Stimulated activated naive CD8-positive, alpha-beta T cell treated with anti-CD3 and anti-CD28 coated beads, Interleukin-15, Interleukin-2, amounts not matched to agents 100 ng/mL and 50 ng/mL, for 24 hours (primary cell): ENCODE data around the gene NPIPB4.
"Not testable (repeated sequence)": the region's sequence is repeated elsewhere in the genome, so short reads cannot be mapped to it uniquely, and the experiment has no call there.

ENCODE experiments used
- H3K27ac Mint-ChIP-seq: one replicate; pipeline ENCODE4 v1.8.0; 2021; ENCODE audit warnings: mild to moderate bottlenecking, mixed read lengths
- H3K27me3 Mint-ChIP-seq: one replicate; pipeline ENCODE4 v1.8.0; 2021; ENCODE audit warnings: mixed read lengths
- H3K36me3 Mint-ChIP-seq: one replicate; pipeline ENCODE4 v1.8.0; 2021; ENCODE audit warnings: low read depth, mixed read lengths
- H3K4me1 Mint-ChIP-seq: one replicate; pipeline ENCODE4 v1.8.0; 2021; ENCODE audit warnings: low read depth, mixed read lengths
- H3K4me3 Mint-ChIP-seq: one replicate; pipeline ENCODE4 v1.8.0; 2021; ENCODE audit warnings: mild to moderate bottlenecking, mixed read lengths
- H3K9me3 Mint-ChIP-seq: one replicate; pipeline ENCODE4 v1.8.0; 2021; ENCODE audit warnings: mixed read lengths

NPIPB4 gene

GRCh38 chr16:21815694-21816093, 41.9 kb downstream of the NPIPB4 start:
- not testable (repeated sequence) for H3K27me3 Mint-ChIP-seq, H3K27ac Mint-ChIP-seq, H3K9me3 Mint-ChIP-seq, H3K4me3 Mint-ChIP-seq
- Mint-ChIP-seq H3K4me1 (peaks cover 22% of the 10 kb centered on the region), H3K36me3 (peaks cover 35% of the 10 kb centered on the region)

- H3K4me3 Mint-ChIP-seq, H3K27me3 Mint-ChIP-seq, H3K27ac Mint-ChIP-seq, H3K9me3 Mint-ChIP-seq, H3K4me1 Mint-ChIP-seq: not testable (repeated sequence)
- peaks cover 14% of the 10 kb centered on the region for H3K36me3 Mint-ChIP-seq
Measured at GRCh38 chr16:21802375-21802663, 55.2 kb downstream of the NPIPB4 start.

GRCh38 chr16:21801538-21802374, 55.8 kb downstream of the NPIPB4 start:
- not testable (repeated sequence) for H3K4me1 Mint-ChIP-seq, H3K27me3 Mint-ChIP-seq, H3K9me3 Mint-ChIP-seq, H3K4me3 Mint-ChIP-seq
- H3K36me3 Mint-ChIP-seq: peaks cover 12% of the 10 kb centered on the region
- H3K27ac Mint-ChIP-seq: peak overlapping the region; percentile 16

- H3K4me1 Mint-ChIP-seq, H3K9me3 Mint-ChIP-seq, H3K27ac Mint-ChIP-seq, H3K36me3 Mint-ChIP-seq, H3K27me3 Mint-ChIP-seq, H3K4me3 Mint-ChIP-seq: not testable (repeated sequence)
Measured at GRCh38 chr16:21798601-21799000, 59.0 kb downstream of the NPIPB4 start.

GRCh38 chr16:21793310-21793709, 64.2 kb downstream of the NPIPB4 start:
- H3K4me1 Mint-ChIP-seq, H3K4me3 Mint-ChIP-seq, H3K36me3 Mint-ChIP-seq, H3K9me3 Mint-ChIP-seq, H3K27ac Mint-ChIP-seq, H3K27me3 Mint-ChIP-seq: not testable (repeated sequence)

- H3K27ac Mint-ChIP-seq, H3K9me3 Mint-ChIP-seq, H3K27me3 Mint-ChIP-seq, H3K4me3 Mint-ChIP-seq, H3K36me3 Mint-ChIP-seq, H3K4me1 Mint-ChIP-seq: not testable (repeated sequence)
Measured at GRCh38 chr16:21790506-21790905, 67.0 kb downstream of the NPIPB4 start.
